K562 (cell line): ENCODE results near the gene INSYN2B.

ENCODE experiments used
- ARID3B ChIP-seq: fragments of 250-450 bp; sonication (Bioruptor Pico); IDR thresholded peaks from 2 replicates; pipeline ENCODE4 v1.4.0; 2020; ENCODE audit warnings: borderline replicate concordance
- CEBPG ChIP-seq, 3 experiments: fragments of 200-800 bp in 1 of 3; sonication (Bioruptor generic) in 1 of 3; sonication (generic) in 1 of 3; formaldehyde crosslinking in 1 of 3; IDR thresholded peaks in 2 of 3; conservative IDR thresholded peaks in 1 of 3; 2 replicates each; pipeline versions ENCODE4 v1.6.1 to v1.8.0; 2016 to 2022; ENCODE audit warnings: missing compliant biosample characterization in 2 of 3, missing genetic modification characterization in 2 of 3, mild to moderate bottlenecking in 1 of 3, missing genetic modification reagents in 1 of 3
- CTCF ChIP-seq, 3 experiments: IDR thresholded peaks in 2 of 3; conservative IDR thresholded peaks in 1 of 3; 2 replicates each; pipeline ENCODE4 v1.5.1; 2011 to 2012; ENCODE audit warnings: low read length in 3 of 3, mild to moderate bottlenecking in 3 of 3, control low read depth in 2 of 3, improper control_type of control experiment in 1 of 3, inconsistent platforms in 1 of 3, low read depth in 1 of 3, mixed read lengths in 1 of 3, moderate library complexity in 1 of 3; ENCODE audit not compliant: insufficient read depth in 2 of 3
- EP300 ChIP-seq: IDR thresholded peaks from 2 replicates; pipeline ENCODE4 v1.6.1; 2012; ENCODE audit warnings: low read length, improper control_type of control experiment
- ETV5 ChIP-seq: sonication (generic); formaldehyde crosslinking; IDR thresholded peaks from 2 replicates; pipeline ENCODE4 v1.4.0; 2020; ENCODE audit warnings: low read depth, mild to moderate bottlenecking, missing genetic modification reagents
- GABPA ChIP-seq: fragments of 200-800 bp; sonication (Bioruptor generic); conservative IDR thresholded peaks from 2 replicates; pipeline ENCODE4 v1.6.1; 2016; ENCODE audit warnings: low read depth, missing genetic modification characterization, missing compliant biosample characterization
- ILF3 ChIP-seq: fragments of 450-650 bp; IDR thresholded peaks from 2 replicates; pipeline ENCODE4 v1.6.1; 2018; ENCODE audit warnings: antibody characterized with exemption, mild to moderate bottlenecking, moderate library complexity, borderline replicate concordance
- MAFF ChIP-seq: IDR thresholded peaks from 2 replicates; pipeline ENCODE4 v1.6.1; 2012; ENCODE audit warnings: low read length, improper control_type of control experiment
- NR2C2 ChIP-seq, 2 experiments: fragments of 200-800 bp in 1 of 2; sonication (Bioruptor generic) in 1 of 2; sonication (generic) in 1 of 2; formaldehyde crosslinking in 1 of 2; IDR thresholded peaks; 2 replicates each; pipeline versions ENCODE4 v1.6.1 to v1.8.0; 2016 to 2022; ENCODE audit warnings: mild to moderate bottlenecking in 1 of 2, missing compliant biosample characterization in 1 of 2, missing genetic modification characterization in 1 of 2, missing genetic modification reagents in 1 of 2
- YY1 ChIP-seq, 3 experiments: IDR thresholded peaks; 2 replicates each; pipeline ENCODE4 v1.6.1; 2011; ENCODE audit warnings: low read length in 2 of 3, mild to moderate bottlenecking in 2 of 3, moderate library complexity in 2 of 3, borderline replicate concordance in 1 of 3, control low read depth in 1 of 3, low read depth in 1 of 3; ENCODE audit not compliant: insufficient read depth in 3 of 3, insufficient replicate concordance in 2 of 3, control insufficient read depth in 1 of 3, insufficient read length in 1 of 3; ENCODE audit errors: extremely low read depth in 1 of 3
- ZBTB33 ChIP-seq: sonication (generic); formaldehyde crosslinking; IDR thresholded peaks from 2 replicates; pipeline ENCODE4 v1.8.1; 2023; ENCODE audit warnings: mild to moderate bottlenecking, missing genetic modification reagents

- TF ChIP-seq CTCF (IDR thresholded peaks at IDR 0.05 in 2 of 3, conservative IDR thresholded peaks at IDR 0.05 in 1 of 3; ENCODE audit: insufficient read depth in 2 of 3, low read depth in 1 of 3, low read length in 3 of 3) (no peak), MAFF (no peak), GABPA (no peak), ARID3B (no peak), CEBPG (CRISPR knock-in tag; IDR thresholded peaks at IDR 0.05) (no peak), CEBPG (tag; conservative IDR thresholded peaks at IDR 0.05 in 1 of 2, IDR thresholded peaks at IDR 0.05 in 1 of 2) (no peak), ZBTB33 (CRISPR knock-in tag) (no peak), ETV5 (no peak), YY1 (IDR thresholded peaks at IDR 0.05; ENCODE audit: borderline replicate concordance in 1 of 3, control insufficient read depth in 1 of 3, extremely low read depth in 1 of 3, insufficient read depth in 3 of 3, insufficient read length in 1 of 3, insufficient replicate concordance in 2 of 3, low read depth in 1 of 3, low read length in 2 of 3) (no peak), NR2C2 (CRISPR knock-in tag; IDR thresholded peaks at IDR 0.05) (no peak), NR2C2 (tag; IDR thresholded peaks at IDR 0.05) (no peak), EP300 (no peak), ILF3 (no peak)
Measured at GRCh38 chr5:169869066-169869465, 111.2 kb downstream of the INSYN2B start.
